Measurements from ENCODE around the gene ADGRL2. TPM values are rescaled to one million over a fixed set of nuclear protein-coding genes. Genes with fewer than 3 reads are reported as not detected.

The ADGRL2 gene
- total and polyA plus RNA-seq, 2 experiments from 2014 or later: 38.2 to 90.3 TPM

DNA sequence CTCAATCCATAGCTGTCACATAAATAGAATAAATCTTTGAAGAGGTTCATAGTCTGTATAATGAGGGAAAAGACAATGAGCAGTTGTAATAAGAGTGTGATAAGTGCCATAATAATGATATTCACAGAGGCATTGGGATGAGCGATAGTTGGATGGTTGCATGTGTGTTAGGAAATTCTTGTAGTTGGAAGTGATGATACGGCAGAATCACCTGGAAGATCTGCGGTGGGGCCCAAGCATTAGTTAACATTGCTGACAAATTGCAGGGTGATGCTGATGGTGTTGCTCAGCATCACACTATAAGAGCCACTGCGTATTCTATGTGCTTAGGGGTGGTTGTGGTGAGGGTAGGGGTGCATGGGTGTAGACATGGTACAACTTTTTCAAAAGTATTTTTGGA is 41.1 kb downstream of the ADGRL2 start (continued):
- TF ChIP-seq ZNF462 (CRISPR knock-in tag; IDR thresholded peaks at IDR 0.05): no peak

DNA sequence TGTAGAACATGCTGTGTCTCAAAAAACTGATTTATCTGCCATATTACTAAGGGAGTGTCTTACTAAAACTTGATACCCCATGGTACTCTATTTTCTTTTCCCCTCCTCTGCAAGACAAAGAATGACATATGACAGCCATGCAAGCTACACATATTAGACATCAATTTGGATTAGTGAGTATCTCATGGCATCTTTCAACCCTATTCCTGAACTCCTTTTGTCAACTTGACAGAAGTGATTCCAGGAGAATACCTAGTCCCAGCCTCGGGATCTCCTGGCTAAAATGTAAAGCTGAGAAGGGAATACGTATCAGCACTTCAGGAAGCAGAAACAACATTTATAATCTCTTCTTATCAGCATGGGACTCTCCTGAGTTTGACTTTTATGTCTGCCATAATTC is 43.7 kb downstream of the ADGRL2 start:
- Histone ChIP-seq H3K79me2 (replicated peaks; ENCODE audit: insufficient read depth) (peaks cover 76% of the 10 kb centered on the region), H3K36me3 (ENCODE audit: insufficient read depth) (no peaks in the 10 kb centered on the region), H4K20me1 (replicated peaks; ENCODE audit: insufficient read depth) (no peaks in the 10 kb centered on the region)
- TF ChIP-seq, protein P1, sequence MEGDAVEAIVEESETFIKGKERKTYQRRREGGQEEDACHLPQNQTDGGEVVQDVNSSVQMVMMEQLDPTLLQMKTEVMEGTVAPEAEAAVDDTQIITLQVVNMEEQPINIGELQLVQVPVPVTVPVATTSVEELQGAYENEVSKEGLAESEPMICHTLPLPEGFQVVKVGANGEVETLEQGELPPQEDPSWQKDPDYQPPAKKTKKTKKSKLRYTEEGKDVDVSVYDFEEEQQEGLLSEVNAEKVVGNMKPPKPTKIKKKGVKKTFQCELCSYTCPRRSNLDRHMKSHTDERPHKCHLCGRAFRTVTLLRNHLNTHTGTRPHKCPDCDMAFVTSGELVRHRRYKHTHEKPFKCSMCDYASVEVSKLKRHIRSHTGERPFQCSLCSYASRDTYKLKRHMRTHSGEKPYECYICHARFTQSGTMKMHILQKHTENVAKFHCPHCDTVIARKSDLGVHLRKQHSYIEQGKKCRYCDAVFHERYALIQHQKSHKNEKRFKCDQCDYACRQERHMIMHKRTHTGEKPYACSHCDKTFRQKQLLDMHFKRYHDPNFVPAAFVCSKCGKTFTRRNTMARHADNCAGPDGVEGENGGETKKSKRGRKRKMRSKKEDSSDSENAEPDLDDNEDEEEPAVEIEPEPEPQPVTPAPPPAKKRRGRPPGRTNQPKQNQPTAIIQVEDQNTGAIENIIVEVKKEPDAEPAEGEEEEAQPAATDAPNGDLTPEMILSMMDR (conservative IDR thresholded peaks at IDR 0.05; ENCODE audit: low read depth in 2 of 2): no peak
- TF ChIP-seq, protein P2, sequence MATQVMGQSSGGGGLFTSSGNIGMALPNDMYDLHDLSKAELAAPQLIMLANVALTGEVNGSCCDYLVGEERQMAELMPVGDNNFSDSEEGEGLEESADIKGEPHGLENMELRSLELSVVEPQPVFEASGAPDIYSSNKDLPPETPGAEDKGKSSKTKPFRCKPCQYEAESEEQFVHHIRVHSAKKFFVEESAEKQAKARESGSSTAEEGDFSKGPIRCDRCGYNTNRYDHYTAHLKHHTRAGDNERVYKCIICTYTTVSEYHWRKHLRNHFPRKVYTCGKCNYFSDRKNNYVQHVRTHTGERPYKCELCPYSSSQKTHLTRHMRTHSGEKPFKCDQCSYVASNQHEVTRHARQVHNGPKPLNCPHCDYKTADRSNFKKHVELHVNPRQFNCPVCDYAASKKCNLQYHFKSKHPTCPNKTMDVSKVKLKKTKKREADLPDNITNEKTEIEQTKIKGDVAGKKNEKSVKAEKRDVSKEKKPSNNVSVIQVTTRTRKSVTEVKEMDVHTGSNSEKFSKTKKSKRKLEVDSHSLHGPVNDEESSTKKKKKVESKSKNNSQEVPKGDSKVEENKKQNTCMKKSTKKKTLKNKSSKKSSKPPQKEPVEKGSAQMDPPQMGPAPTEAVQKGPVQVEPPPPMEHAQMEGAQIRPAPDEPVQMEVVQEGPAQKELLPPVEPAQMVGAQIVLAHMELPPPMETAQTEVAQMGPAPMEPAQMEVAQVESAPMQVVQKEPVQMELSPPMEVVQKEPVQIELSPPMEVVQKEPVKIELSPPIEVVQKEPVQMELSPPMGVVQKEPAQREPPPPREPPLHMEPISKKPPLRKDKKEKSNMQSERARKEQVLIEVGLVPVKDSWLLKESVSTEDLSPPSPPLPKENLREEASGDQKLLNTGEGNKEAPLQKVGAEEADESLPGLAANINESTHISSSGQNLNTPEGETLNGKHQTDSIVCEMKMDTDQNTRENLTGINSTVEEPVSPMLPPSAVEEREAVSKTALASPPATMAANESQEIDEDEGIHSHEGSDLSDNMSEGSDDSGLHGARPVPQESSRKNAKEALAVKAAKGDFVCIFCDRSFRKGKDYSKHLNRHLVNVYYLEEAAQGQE (IDR thresholded peaks at IDR 0.05; ENCODE audit: unreplicated experiment): no peak
- TF ChIP-seq EZH2phosphoT487 (IDR thresholded peaks at IDR 0.05; ENCODE audit: unreplicated experiment) (no peak), JUNB (IDR thresholded peaks at IDR 0.05; ENCODE audit: unreplicated experiment) (no peak), ETS1 (IDR thresholded peaks at IDR 0.05) (no peak), EZH2 (IDR thresholded peaks at IDR 0.05; ENCODE audit: low read depth, unreplicated experiment) (no peak), CREB1 (CRISPR knock-in tag; IDR thresholded peaks at IDR 0.05; ENCODE audit: low read depth) (no peak), ZNF114 (CRISPR knock-in tag; IDR thresholded peaks at IDR 0.05) (no peak)

More for the DNA sequence above, 43.7 kb downstream of the ADGRL2 start:
- ATAC-seq (no peak), DNase-seq (ENCODE audit: low spot score) (no peak)
- Histone ChIP-seq H3K4me3 (no peak overlapping the region), H3K4me2 (no peak overlapping the region), H2AFZ (no peak overlapping the region), H3K4me1 (ENCODE audit: insufficient read depth) (peaks cover 37% of the 10 kb centered on the region), H3K27me3 (ENCODE audit: insufficient read depth) (no peaks in the 10 kb centered on the region), H3F3A (replicated peaks; ENCODE audit: low read depth) (no peaks in the 10 kb centered on the region), H3K9me2 (ENCODE audit: insufficient read depth) (no peaks in the 10 kb centered on the region), H3K27ac (ENCODE audit: low read depth) (no peak overlapping the region)
- H3K27ac Mint-ChIP-seq: no peak overlapping the region
- peaks cover 38% of the 10 kb centered on the region for H3K4me1 Mint-ChIP-seq
- H3K9me3 Mint-ChIP-seq: no peaks in the 10 kb centered on the region
- H3K27me3 Mint-ChIP-seq (ENCODE audit: insufficient read depth, low read depth, poor library complexity): no peaks in the 10 kb centered on the region
- H3K36me3 Mint-ChIP-seq (ENCODE audit: low read depth): peaks cover 9% of the 10 kb centered on the region; the same call in 2 of the 3 replicates
- no peak overlapping the region for H3K4me3 Mint-ChIP-seq
